IPS-NIHi11 (cell line): ENCODE data around the gene FGD5.

Experiments used
- DNase-seq: peaks from one replicate; pipeline ENCODE4 v3.0.0; 2012; ENCODE audit warnings: mixed read lengths, low spot score

The FGD5 gene

GRCh38 chr3:14829811-14830210 is 11.0 kb downstream of the FGD5 start:
- no peak for DNase-seq

GRCh38 chr3:14831916-14832450 is 13.2 kb downstream of the FGD5 start:
- DNase-seq: no peak

- no peak for DNase-seq
Measured at GRCh38 chr3:14832975-14833722, 14.4 kb downstream of the FGD5 start.

DNA sequence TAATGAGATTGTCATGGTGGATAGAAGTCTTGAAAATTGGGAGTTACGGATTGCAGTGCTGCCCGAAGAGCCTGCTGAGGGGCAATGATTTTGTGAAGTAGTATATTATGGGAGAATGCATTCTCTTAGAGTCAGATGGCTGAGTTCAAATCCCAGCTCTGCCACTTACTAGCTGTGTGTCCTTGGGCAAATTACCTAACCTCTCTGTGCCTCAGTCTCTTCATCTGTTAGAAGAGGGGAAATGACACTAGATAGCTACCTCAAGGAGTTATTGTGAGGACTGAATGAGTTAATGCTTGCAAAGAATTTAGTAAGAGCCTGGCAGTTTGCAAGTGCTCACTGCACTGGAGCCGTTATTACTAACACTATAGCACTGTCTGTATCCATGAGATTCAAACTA is 15.4 kb downstream of the FGD5 start:
- DNase-seq: no peak

- DNase-seq: no peak
Measured at GRCh38 chr3:14834807-14835466, 16.2 kb downstream of the FGD5 start.

GRCh38 chr3:14836049-14836468 is 17.3 kb downstream of the FGD5 start:
- DNase-seq: no peak

- DNase-seq: no peak
Measured at GRCh38 chr3:14837186-14837877, 18.6 kb downstream of the FGD5 start.

DNA sequence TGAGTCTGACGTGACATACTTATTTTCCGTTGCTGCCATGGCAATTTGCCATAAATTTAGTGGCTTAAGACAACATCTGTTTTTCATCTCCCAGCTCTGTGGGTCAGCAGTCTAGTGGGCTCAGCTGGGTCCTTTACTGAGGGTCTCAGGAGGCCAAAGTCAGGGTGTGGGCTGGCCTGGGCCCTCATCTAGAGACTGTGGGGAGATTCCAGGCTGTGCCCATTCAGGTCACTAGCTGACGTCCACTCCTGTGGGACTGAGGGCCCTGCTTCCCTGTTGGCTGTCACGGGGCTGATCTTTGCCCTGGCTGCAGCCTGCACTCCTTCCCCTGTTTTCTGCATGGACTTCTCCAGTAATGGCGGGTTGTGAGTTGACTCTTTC is 19.1 kb downstream of the FGD5 start:
- DNase-seq: no peak

- no peak for DNase-seq
Measured at GRCh38 chr3:14839236-14839635, 20.5 kb downstream of the FGD5 start.

DNA sequence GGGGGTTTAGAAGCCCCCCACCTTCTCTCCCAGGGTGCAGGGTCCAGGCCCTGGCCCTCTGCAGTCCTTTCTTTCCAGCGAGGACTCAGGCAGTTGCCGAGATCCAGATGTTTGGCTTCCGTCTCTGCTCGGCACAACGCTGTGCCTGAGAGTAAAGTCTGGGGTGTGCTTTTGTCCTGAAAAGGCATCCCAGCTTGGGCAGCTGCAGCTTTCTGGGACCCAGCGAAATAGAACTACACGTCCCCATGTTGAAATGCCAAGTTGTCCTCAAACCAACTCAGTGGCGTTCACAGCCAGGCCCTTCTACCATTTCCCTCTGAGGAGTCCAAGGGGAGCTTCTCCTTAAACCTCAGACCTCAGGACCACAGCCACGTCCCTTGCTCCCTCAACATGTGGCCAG is 23.1 kb downstream of the FGD5 start:
- DNase-seq: no peak

DNA sequence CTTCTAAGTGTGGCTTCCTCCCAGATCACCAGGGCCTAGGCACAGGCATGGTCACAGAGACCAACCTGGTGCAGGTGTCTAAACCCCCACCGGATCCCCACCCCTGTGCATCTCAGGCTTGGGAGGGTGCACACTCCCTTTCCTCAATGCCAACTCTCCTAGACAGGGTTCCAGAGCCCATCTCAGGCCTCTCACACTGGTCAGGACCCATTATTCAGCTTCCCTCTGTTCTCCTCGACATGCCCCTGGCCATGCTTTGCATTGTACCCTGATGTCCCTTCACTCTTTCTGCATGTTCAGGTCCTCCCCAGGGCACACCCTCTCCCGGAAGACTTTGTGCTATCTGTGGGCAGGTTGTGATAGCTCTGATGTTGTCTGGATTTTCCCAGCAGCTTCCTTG is 23.5 kb downstream of the FGD5 start:
- DNase-seq: no peak

DNA sequence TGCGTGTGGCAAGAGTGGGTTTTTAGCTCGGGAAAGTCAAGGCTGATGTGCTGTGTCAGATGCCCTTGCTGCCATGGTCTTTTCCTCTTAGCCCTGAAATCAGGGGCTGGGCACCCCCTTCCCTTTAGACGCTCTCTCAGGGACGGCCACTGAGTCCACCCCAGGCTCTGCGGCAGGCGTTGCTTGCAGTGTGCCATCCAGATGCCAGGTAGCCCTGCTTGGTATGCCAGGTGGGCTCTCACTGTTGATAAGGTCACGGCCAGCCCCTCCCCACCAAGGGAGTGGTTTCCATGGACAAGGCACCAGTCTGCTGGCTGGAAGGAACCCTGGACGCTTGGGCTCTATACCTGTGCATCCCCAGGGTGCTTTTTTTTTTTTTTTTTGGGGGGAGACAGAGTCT is 24.6 kb downstream of the FGD5 start:
- no peak for DNase-seq

- DNase-seq: no peak
Measured at GRCh38 chr3:14844386-14845170, 25.8 kb downstream of the FGD5 start.

- DNase-seq: no peak
Measured at GRCh38 chr3:14845180-14845579, 26.4 kb downstream of the FGD5 start.

GRCh38 chr3:14845826-14846225 is 27.1 kb downstream of the FGD5 start:
- no peak for DNase-seq

- no peak for DNase-seq
Measured at GRCh38 chr3:14846226-14846880, 27.6 kb downstream of the FGD5 start.

DNA sequence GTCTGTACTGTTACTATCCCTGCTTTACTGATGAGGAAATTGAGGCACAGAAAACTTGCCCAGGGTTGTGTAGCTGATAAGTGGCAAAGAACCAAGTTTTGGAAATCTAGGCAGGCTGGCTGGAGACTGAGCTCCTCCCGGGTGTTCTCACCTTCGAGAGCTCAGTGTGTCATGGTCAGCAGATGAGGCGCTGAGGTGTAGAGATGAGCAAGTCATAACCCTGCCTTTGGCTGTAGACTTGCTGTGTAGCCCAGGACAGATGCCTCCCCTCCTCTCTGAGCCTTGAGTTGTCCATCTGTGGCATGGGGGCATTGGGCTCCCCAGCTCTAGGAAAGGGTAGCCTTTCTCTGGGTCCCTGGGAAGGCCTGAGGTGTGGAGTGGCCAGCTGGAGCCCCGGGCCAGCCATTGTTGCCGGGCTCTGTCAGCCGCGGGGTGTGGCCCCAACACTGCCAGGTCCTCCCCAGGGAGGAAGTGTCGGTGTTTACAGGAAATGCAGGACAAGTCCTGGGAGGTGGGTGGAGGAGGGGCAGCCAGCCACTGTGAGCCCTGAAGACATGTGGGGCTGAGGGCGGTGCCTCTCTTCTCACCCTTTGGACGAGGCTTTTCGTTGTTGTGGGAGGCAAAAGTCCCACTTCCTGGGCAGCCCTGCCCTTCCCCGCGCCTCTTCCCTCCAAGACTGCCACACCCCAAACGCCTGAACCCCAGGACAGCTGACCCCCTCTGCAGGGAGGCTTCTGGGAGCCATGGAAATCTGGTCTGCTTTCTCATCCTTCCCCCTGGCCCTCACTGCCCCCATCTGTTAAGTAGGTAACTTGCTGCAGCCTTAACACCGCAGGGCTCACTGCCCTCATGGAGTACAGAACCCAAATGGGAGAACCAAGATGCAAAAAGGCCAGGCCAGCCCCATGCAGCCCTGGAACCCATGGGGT is 29.1 kb downstream of the FGD5 start:
- peak; percentile 89 for DNase-seq

DNA sequence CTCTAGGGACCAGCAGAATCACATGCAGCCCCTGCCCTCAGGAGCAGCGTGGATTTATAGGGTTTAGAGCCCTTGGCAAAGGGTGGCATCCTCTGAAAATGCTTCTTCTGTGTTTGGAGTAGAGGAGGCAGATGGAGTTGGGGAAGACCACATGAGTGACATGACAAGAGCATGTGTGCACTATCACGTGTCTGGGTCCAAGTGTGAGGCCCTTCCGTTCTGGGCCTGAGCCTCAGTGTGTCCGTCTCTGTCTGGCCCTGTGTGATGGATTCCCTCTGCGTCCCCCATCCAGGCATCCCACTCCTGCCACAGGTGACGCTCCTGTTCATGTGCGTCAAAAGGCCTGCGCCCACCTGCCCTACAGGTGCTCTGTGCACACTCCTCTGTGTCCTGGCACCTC is 30.1 kb downstream of the FGD5 start:
- no peak for DNase-seq

DNA sequence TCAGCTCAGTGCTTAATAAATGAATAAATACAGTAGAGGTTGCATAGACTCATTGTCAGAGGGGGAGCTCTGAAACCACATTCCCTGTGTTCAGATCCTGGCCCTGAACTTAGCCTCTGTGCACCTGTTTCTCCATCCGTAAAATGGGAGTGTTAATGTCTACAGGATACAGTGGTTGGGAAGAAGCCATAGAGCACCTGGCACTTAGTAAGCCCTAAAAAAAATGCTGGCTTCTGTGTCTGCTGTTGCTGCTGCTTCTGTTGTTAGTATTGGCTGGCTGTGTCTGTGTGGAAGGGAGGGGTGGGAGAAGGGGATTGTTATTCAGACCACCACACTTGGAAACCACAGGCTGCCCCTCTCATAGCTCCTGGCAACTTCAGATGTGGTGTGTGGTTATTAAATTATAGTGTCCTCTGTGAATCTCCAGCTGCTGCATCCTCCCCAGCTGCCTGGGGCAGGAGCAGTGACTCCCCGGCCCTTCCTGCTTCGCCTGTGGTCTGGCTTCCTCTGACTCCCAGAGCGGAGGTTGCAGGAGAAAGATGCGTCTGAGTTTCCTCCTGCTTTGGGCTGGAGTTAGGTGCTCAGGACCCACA is 31.0 kb downstream of the FGD5 start:
- no peak for DNase-seq

DNA sequence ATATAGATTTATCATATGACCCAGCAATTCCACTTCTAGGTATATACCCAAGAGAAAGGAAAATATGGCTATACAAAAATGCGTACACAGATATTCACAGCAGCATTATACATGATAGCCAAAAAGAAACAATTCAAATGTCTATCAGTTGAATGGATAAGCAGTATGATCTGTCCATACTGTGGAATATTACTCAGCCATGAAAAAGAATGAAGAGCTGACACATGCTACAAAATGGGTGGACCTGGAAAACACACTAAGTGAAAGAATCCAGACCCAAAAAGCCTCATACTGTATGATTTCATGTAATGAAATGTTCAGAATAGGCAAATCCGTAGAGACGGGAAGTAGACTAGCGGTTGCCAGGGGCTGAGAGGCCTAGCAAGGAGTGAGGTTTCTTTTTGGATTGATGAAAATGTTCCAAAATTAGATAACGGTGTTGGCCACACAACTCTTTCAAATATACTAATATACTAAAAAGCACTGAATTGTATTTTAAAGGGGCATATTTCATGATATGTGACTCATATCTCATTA is 33.4 kb downstream of the FGD5 start:
- DNase-seq: no peak
